HG03064 (cell line): Measurements from ENCODE around the gene MRPS2.

Source experiments
- ATAC-seq: cut with Tn5 transposase; IDR thresholded peaks from one replicate; pipeline ENCODE4 v1.9.1; 2021; ENCODE audit warnings: low read depth; ENCODE audit not compliant: unreplicated experiment

The MRPS2 gene

GRCh38 chr9:135551031-135551430 lies 50.5 kb downstream of the MRPS2 start:
- ATAC-seq, result no peak

GRCh38 chr9:135551456-135551855 lies 51.0 kb downstream of the MRPS2 start:
- no peak for ATAC-seq

GRCh38 chr9:135552021-135552697 lies 51.7 kb downstream of the MRPS2 start:
- no peak for ATAC-seq

GRCh38 chr9:135552698-135553171 lies 52.3 kb downstream of the MRPS2 start:
- no peak for ATAC-seq
